Endodermal cell (in vitro differentiated cells): ENCODE results near the gene TFAP2A. TPM values are rescaled to one million over a fixed set of nuclear protein-coding genes. Genes with fewer than 3 reads are reported as not detected.

Experiments used
- DNase-seq: peaks from one replicate; pipeline ENCODE4 v3.0.0-alpha.2; 2017
- H3K27ac ChIP-seq: 2 replicates; pipeline ENCODE4 v1.5.1; 2013; ENCODE audit warnings: mild to moderate bottlenecking, low read depth, low read length, moderate library complexity
- H3K27me3 ChIP-seq: 2 replicates; pipeline ENCODE4 v1.6.1; 2013; ENCODE audit warnings: mild to moderate bottlenecking, low read length, moderate library complexity; ENCODE audit not compliant: insufficient read depth, control insufficient read depth, poor library complexity, severe bottlenecking
- H3K36me3 ChIP-seq: 2 replicates; pipeline ENCODE4 v1.7.0; 2013; ENCODE audit warnings: mild to moderate bottlenecking, low read length, moderate library complexity; ENCODE audit not compliant: control insufficient read depth, insufficient read depth
- H3K4me1 ChIP-seq: one replicate; pipeline ENCODE4 v1.7.0; 2013; ENCODE audit warnings: low read length; ENCODE audit not compliant: control insufficient read depth, insufficient read depth
- H3K4me3 ChIP-seq: 2 replicates; pipeline ENCODE4 v1.5.1; 2013; ENCODE audit warnings: mild to moderate bottlenecking, low read length, moderate library complexity
- H3K9ac ChIP-seq: 2 replicates; pipeline ENCODE4 v1.6.1; 2013; ENCODE audit warnings: mild to moderate bottlenecking, low read length, moderate library complexity; ENCODE audit not compliant: poor library complexity, severe bottlenecking; ENCODE audit errors: extremely low read depth
- H3K9me3 ChIP-seq: 2 replicates; pipeline ENCODE4 v1.6.1; 2013; ENCODE audit warnings: mild to moderate bottlenecking, low read length, moderate library complexity; ENCODE audit not compliant: control insufficient read depth
- H3K27ac Mint-ChIP-seq: 2 replicates; pipeline ENCODE4 v1.8.0; 2020; ENCODE audit warnings: mixed read lengths
- H3K27me3 Mint-ChIP-seq: 2 replicates; pipeline ENCODE4 v1.8.0; 2021; ENCODE audit warnings: mild to moderate bottlenecking, mixed read lengths; ENCODE audit not compliant: insufficient read depth
- H3K36me3 Mint-ChIP-seq: 2 replicates; pipeline ENCODE4 v1.8.0; 2020; ENCODE audit warnings: low read depth, mixed read lengths
- H3K4me1 Mint-ChIP-seq: 2 replicates; pipeline ENCODE4 v1.8.0; 2020; ENCODE audit warnings: mixed read lengths
- H3K4me3 Mint-ChIP-seq: 2 replicates; pipeline ENCODE4 v1.8.0; 2020; ENCODE audit warnings: mild to moderate bottlenecking, moderate library complexity, mixed read lengths
- H3K9me3 Mint-ChIP-seq: 2 replicates; pipeline ENCODE4 v1.8.0; 2020; ENCODE audit warnings: mild to moderate bottlenecking, mixed read lengths
- WGBS, 2 experiments: methylation state at CpG; one replicate each; pipeline versions ENCODE4 v1.1.5 to v1.1.7; 2013; ENCODE audit warnings: missing lambda C conversion rate in 2 of 2, mixed read lengths in 1 of 2; ENCODE audit not compliant: insufficient coverage in 1 of 2, insufficient read length in 1 of 2; 5-methylcytosine and 5-hydroxymethylcytosine counted together
- total RNA-seq, 2 donors: library from RNA; stranded (reverse); fragmentation: NEBNext Ultra II Directional in 1 of 2; extraction: Animal tissue kit (Norgen Biotek cat#: 25700) in 1 of 2; gene quantifications; 2 replicates in 1 of 2; 3 replicates in 1 of 2; pipeline ENCODE4 v1.2.1, GENCODE V29; 2021
- TF ChIP-seq, protein P1 (sequence below): fragments of 200-600 bp; sonication (generic); conservative IDR thresholded peaks from 2 replicates; pipeline ENCODE4 v1.5.0; 2021; ENCODE audit warnings: antibody characterized with exemption, mild to moderate bottlenecking

The TFAP2A gene
- total RNA-seq, 2 donors from 2014 or later = 0.51 to 0.69 TPM

DNA sequence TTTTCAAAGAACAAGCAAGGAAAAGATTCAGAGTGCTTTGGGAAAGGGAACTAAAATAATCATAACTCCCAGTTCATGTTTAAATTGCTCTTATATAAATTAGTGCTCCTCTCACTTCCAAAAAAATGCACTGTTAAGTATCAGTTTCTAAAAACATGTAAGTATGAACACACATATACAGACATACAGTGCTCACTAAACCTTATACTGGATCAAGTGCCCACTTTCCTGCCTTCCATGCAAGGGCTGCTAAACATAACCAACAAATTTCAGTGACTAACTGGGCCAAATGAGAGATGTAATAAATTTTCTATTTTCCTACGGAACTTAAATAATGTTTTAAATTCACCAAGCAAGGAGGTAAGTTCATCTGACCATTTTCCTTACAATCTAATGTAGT lies 6.4 kb downstream of the TFAP2A start:
- no peak overlapping the region for H3K27ac Mint-ChIP-seq
- DNase-seq = no peak
- peaks cover 89% of the 10 kb centered on the region for H3K27me3 Mint-ChIP-seq
- no peaks in the 10 kb centered on the region for H3K36me3 ChIP-seq
- no peaks in the 10 kb centered on the region for H3K9me3 ChIP-seq
- H3K4me3 Mint-ChIP-seq = no peak overlapping the region
- H3K4me3 ChIP-seq = no peak overlapping the region
- H3K27me3 ChIP-seq = peaks cover 88% of the 10 kb centered on the region
- H3K9me3 Mint-ChIP-seq = no peaks in the 10 kb centered on the region
- TF ChIP-seq, protein P1, sequence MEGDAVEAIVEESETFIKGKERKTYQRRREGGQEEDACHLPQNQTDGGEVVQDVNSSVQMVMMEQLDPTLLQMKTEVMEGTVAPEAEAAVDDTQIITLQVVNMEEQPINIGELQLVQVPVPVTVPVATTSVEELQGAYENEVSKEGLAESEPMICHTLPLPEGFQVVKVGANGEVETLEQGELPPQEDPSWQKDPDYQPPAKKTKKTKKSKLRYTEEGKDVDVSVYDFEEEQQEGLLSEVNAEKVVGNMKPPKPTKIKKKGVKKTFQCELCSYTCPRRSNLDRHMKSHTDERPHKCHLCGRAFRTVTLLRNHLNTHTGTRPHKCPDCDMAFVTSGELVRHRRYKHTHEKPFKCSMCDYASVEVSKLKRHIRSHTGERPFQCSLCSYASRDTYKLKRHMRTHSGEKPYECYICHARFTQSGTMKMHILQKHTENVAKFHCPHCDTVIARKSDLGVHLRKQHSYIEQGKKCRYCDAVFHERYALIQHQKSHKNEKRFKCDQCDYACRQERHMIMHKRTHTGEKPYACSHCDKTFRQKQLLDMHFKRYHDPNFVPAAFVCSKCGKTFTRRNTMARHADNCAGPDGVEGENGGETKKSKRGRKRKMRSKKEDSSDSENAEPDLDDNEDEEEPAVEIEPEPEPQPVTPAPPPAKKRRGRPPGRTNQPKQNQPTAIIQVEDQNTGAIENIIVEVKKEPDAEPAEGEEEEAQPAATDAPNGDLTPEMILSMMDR = no peak
- peaks cover 5% of the 10 kb centered on the region for H3K4me1 ChIP-seq
- WGBS, 2 experiments = 33% methylated on average over 1 of the region's 1 CpG; no CpG with 5 or more reads in 1 of the 2 experiments
- peaks cover 48% of the 10 kb centered on the region for H3K4me1 Mint-ChIP-seq
- no peak overlapping the region for H3K9ac ChIP-seq
- no peaks in the 10 kb centered on the region for H3K36me3 Mint-ChIP-seq
- no peak overlapping the region for H3K27ac ChIP-seq

DNA sequence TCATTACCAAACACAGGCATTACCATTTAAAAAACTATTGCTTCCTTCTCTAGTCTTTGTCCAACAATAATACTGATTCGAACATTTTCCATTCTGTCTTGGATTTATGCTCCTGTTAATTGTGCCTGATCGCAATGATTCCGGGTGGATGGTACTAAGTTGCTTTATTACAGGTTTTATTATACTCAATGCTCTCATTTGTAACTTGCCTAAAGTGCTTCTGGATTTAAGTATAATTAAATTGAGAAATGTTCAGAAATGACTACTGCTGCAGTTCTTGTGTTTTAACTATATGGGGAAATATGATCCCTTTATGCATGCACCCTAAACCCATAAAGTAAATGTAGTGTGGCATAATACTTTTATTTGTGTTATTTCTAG lies 7.2 kb downstream of the TFAP2A start:
- H3K36me3 Mint-ChIP-seq = no peaks in the 10 kb centered on the region
- Histone ChIP-seq H3K9me3 (no peaks in the 10 kb centered on the region), H3K4me3 (no peak overlapping the region), H3K27ac (no peak overlapping the region), H3K9ac (no peak overlapping the region), H3K4me1 (no peaks in the 10 kb centered on the region), H3K27me3 (peaks cover 88% of the 10 kb centered on the region), H3K36me3 (no peaks in the 10 kb centered on the region)
- no peak for DNase-seq
- no peaks in the 10 kb centered on the region for H3K9me3 Mint-ChIP-seq
- no peak overlapping the region for H3K27ac Mint-ChIP-seq
- H3K27me3 Mint-ChIP-seq = peaks cover 89% of the 10 kb centered on the region
- no peak overlapping the region for H3K4me3 Mint-ChIP-seq
- peaks cover 48% of the 10 kb centered on the region for H3K4me1 Mint-ChIP-seq
- WGBS, 2 experiments = 41% methylated on average over 3 of the region's 3 CpGs; no CpG with 5 or more reads in 1 of the 2 experiments
- TF ChIP-seq, protein P1 = no peak

DNA sequence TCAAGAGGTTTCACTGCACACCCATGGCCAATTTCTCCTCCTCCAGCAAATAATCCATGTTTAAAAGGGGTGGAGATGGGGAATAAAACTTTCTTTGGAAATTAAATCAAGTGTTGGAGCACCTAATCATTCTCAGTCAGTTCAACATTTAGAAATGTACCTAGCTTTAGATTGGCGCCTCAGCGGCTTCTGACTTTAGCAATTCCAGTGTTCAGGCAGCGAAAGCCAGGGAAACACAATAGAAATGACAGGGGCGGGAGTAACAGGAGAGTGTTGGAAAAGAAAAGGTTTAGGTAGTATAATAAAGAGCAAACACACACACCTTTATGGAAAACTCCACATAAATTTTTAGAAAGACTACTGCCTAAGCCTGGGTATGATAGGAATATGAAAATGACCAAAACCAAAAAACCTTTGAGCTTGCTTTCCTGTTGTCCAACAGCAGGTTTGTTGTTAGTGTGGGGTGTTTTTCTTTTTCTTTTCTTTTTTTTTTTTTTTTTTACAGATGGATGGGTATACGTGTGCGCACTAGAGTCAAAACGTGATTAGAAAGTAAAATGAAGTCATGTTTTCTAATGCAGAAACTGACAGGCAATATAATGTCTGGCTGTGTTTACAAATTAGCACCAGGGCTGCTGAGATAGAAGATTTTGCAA lies 7.7 kb downstream of the TFAP2A start:
- Mint-ChIP-seq H3K4me3 (no peak overlapping the region), H3K36me3 (no peaks in the 10 kb centered on the region), H3K4me1 (peaks cover 47% of the 10 kb centered on the region), H3K27me3 (peaks cover 92% of the 10 kb centered on the region), H3K9me3 (no peaks in the 10 kb centered on the region), H3K27ac (no peak overlapping the region)
- TF ChIP-seq, protein P1 = no peak
- H3K9ac ChIP-seq = no peak overlapping the region
- H3K27ac ChIP-seq = no peak overlapping the region
- H3K9me3 ChIP-seq = no peaks in the 10 kb centered on the region
- WGBS, 2 experiments = 0 to 7% methylated on average over 2 to 7 of the region's 7 CpGs
- H3K36me3 ChIP-seq = no peaks in the 10 kb centered on the region
- no peaks in the 10 kb centered on the region for H3K4me1 ChIP-seq
- no peak overlapping the region for H3K4me3 ChIP-seq
- peaks cover 88% of the 10 kb centered on the region for H3K27me3 ChIP-seq
- no peak for DNase-seq
